Muscle of arm (tissue), 14 donors: Measurements from ENCODE around the gene KCNE5. TPM values are rescaled to one million over a fixed set of nuclear protein-coding genes. Genes with fewer than 3 reads are reported as not detected.
"Not testable (repeated sequence)": the region's sequence is repeated elsewhere in the genome, so short reads cannot be mapped to it uniquely, and the experiment has no call there.

ENCODE experiments used
- DNase-seq: peaks from one replicate; pipeline ENCODE4 v3.0.0-alpha.2; 2013
- long read RNA-seq, 11 donors: transcript quantifications; one replicate each; lab custom pipeline, GENCODE V29; 2026
- polyA plus RNA-seq, 12 donors: library from polyadenylated mRNA; unstranded; fragments of 120-200 nt; gene quantifications; one replicate each; pipeline ENCODE4 v1.2.1, GENCODE V29; 2013; ENCODE audit not compliant: insufficient read length in 12 of 12

The KCNE5 gene, protein sequence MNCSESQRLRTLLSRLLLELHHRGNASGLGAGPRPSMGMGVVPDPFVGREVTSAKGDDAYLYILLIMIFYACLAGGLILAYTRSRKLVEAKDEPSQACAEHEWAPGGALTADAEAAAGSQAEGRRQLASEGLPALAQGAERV
- polyA plus RNA-seq, result 10 to 100 TPM in 11 of 12 donors, not detected in 1; 18.3 to 74.3 (median 56.0) TPM
- long read RNA-seq, donor 1, partial matches to known transcripts, result 0 of 2 reads
- long read RNA-seq, donor 1, other reads (novel, unspliced or antisense), result 0 of 2 reads
- long read RNA-seq, donor 2, transcript KCNE5-201 (1 exons, 1,473 nt), result major isoform, 118 of 118 reads
- long read RNA-seq, donor 2, partial matches to known transcripts, result 0 of 118 reads
- long read RNA-seq, donor 2, other reads (novel, unspliced or antisense), result 0 of 118 reads
- long read RNA-seq, donor 3, transcript KCNE5-201 (1 exons, 1,473 nt), result major isoform, 43 of 43 reads
- long read RNA-seq, donor 3, partial matches to known transcripts, result 0 of 43 reads
- long read RNA-seq, donor 3, other reads (novel, unspliced or antisense), result 0 of 43 reads
- long read RNA-seq, donor 4, transcript KCNE5-201 (1 exons, 1,473 nt), result major isoform, 27 of 27 reads
- long read RNA-seq, donor 4, partial matches to known transcripts, result 0 of 27 reads
- long read RNA-seq, donor 4, other reads (novel, unspliced or antisense), result 0 of 27 reads
- long read RNA-seq, donor 5, transcript KCNE5-201 (1 exons, 1,473 nt), result major isoform, 61 of 61 reads
- long read RNA-seq, donor 5, partial matches to known transcripts, result 0 of 61 reads
- long read RNA-seq, donor 5, other reads (novel, unspliced or antisense), result 0 of 61 reads
- long read RNA-seq, donor 6, transcript KCNE5-201 (1 exons, 1,473 nt), result major isoform, 34 of 34 reads
- long read RNA-seq, donor 6, partial matches to known transcripts, result 0 of 34 reads
- long read RNA-seq, donor 6, other reads (novel, unspliced or antisense), result 0 of 34 reads
- long read RNA-seq, donor 7, transcript KCNE5-201 (1 exons, 1,473 nt), result major isoform, 31 of 31 reads
- long read RNA-seq, donor 7, partial matches to known transcripts, result 0 of 31 reads
- long read RNA-seq, donor 7, other reads (novel, unspliced or antisense), result 0 of 31 reads
- long read RNA-seq, donor 8, transcript KCNE5-201 (1 exons, 1,473 nt), result major isoform, 72 of 72 reads
- long read RNA-seq, donor 8, partial matches to known transcripts, result 0 of 72 reads
- long read RNA-seq, donor 8, other reads (novel, unspliced or antisense), result 0 of 72 reads
- long read RNA-seq, donor 9, transcript KCNE5-201 (1 exons, 1,473 nt), result major isoform, 16 of 16 reads
- long read RNA-seq, donor 9, partial matches to known transcripts, result 0 of 16 reads
- long read RNA-seq, donor 9, other reads (novel, unspliced or antisense), result 0 of 16 reads
- long read RNA-seq, donor 10, transcript KCNE5-201 (1 exons, 1,473 nt), result major isoform, 89 of 89 reads
- long read RNA-seq, donor 10, partial matches to known transcripts, result 0 of 89 reads
- long read RNA-seq, donor 10, other reads (novel, unspliced or antisense), result 0 of 89 reads
- long read RNA-seq, donor 11, transcript KCNE5-201 (1 exons, 1,473 nt), result major isoform, 71 of 71 reads
- long read RNA-seq, donor 11, partial matches to known transcripts, result 0 of 71 reads
- long read RNA-seq, donor 11, other reads (novel, unspliced or antisense), result 0 of 71 reads

DNA sequence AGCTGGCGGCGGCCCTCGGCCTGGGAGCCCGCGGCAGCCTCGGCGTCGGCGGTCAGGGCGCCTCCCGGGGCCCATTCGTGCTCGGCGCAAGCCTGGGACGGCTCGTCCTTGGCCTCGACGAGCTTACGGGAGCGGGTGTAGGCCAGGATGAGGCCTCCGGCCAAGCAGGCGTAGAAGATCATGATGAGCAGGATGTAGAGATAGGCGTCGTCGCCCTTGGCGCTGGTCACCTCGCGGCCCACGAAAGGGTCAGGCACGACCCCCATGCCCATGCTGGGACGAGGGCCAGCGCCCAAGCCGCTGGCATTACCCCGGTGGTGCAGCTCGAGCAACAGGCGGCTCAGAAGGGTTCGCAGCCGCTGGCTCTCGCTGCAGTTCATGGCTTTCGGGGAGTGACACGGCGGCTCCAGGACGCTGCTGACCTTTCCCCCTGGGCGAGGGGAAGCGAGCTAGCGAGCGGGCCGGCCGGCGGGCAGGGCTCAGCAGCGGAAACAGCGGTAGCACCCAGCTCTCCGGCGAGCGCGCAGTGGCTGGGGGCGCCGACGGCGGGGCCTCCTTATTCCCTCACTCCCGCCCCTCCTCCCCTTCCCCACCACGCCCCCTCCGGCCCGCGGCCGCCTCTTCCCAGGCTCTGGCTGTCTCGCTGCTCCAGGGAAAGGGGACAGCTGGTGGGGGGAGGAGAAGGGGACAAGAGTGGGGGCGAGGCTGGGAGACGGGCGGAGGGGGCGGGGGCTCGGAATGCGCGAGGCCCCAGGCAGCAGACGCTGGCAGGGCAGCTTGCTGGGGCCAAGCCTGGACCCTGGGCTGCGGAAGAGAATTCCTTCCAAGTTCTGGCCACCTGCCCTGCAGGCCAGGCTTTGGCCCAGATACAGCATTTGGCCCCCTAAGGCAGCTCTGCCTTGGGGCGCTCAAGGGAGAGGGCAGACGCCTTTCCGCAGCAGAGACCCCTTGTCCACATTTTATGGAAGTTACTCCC, at the start of gene KCNE5:
Gene KCNE5 (minus strand): TSS at position 532 of the 976 bp plus-strand sequence. CDS start 152 bp downstream, at position 380.
- DNase-seq, result no peak

DNA sequence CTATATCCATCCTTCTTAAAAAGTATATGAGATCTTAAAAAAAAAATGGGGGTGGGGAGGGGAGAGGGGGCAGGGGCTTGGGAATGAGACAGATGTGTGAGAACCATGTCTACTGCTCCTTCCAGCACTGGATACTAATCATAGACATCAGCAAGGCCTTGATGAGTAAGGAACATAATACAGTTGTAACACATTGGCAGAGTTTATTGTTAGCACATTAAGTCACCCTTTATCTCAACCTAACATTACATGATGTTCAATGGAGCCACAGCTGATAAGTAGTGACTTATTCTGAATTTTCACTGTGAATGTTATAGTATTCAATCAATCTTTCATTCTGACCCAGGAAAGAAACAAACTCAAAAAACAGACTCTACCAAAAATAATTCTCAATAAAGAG, 47.3 kb upstream of the KCNE5 start:
- DNase-seq, result no peak

DNA sequence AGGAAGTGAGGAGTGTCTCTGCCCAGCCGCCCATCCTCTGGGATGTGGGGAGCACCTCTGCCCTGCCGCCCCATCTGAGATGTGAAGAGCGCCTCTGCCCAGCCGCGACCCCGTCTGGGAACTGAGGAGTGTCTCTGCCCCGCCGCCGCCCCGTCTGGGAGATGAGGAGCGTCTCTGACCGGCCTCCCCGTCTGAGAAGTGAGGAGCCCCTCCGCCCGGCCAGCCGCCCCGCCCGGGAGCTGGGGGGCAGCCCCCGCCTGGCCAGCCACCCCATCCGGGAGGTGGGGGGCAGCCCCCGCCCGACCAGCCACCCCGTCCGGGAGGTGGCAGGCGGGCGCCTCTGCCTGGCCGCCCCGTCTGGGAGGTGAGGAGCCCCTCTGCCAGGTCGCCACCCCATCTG, 46.2 kb upstream of the KCNE5 start:
- not testable (repeated sequence) for DNase-seq

DNA sequence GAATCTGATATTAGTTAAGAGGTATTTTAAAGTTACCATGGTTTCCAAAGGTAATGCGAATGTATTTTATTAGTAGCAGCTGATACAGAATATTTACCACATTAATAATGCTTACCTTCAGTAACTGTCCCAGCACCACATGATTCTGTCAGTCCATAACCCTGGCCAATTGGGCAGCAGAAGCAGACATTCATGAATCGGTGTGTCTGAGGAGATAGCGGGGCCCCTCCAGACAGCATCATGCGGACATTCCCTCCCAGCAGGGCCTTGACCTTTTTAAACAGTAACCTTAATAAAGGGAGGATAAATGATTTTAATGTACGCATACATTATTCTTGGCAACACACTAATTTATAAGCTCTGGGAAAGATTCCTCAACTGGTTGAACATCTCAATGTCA, 43.0 kb upstream of the KCNE5 start:
- no peak for DNase-seq

DNA sequence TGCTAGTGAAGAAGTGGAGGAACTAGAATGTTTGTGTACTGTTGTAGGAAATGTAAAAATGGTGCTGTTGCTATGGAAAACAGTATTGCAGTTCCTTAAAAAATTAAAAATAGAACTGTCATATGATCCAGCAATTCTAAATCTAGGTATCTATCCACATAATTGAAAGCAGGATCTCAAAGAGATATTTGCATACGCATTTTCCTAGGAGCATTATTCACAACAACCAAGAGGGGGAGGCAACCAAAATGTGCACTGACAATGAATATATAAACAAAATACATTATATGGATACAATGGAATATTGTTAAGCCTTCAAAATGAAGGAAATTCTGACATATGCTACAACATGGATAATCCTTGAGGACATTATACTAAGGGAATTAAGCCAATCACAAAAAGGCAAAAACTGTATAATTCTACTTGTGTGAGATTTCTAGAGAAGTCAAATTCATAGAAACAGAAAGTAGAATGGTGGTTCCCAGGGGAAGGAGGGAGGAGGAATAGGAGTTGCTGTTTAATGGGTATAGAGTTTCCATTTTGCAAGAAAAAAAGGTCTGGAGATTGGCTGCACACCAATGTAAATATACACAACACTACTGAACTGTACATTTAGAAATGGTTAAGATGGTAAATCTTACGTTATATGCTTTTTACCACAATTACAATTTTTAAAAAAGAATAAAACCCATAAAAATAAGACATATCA, 35.6 kb upstream of the KCNE5 start:
- no peak for DNase-seq

DNA sequence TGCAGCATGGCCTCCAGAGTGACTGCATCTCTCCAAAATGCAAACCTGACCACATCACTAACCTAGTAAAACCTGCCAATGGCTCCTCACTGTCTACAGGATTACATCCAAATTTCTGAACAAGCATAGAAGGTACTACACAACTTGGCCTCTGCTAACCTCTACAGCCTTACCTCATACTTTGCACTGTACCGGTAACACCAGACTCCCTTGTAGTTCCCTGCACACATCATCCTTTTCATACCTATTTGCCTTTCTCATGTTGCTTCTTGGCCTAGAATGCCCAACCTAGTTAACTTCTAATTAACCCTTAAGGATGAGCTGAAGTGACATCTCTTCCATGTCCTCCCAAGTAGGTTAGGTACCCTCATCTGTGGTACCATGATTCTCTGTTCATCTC, 33.4 kb upstream of the KCNE5 start:
- no peak for DNase-seq

DNA sequence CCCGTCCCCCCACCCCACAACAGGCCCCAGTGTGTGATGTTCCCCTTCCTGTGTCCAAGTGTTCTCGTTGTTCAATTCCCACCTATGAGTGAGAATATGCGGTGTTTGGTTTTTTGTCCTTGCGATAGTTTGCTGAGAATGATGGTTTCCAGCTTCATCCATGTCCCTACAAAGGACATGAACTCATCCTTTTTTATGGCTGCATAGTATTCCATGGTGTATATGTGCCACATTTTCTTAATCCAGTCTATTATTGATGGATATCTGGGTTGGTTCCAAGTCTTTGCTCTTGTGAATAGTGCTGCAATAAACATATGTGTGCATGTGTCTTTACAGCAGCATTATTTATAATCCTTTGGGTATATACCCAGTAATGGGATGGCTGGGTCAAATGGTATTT, 32.4 kb upstream of the KCNE5 start:
- not testable (repeated sequence) for DNase-seq

DNA sequence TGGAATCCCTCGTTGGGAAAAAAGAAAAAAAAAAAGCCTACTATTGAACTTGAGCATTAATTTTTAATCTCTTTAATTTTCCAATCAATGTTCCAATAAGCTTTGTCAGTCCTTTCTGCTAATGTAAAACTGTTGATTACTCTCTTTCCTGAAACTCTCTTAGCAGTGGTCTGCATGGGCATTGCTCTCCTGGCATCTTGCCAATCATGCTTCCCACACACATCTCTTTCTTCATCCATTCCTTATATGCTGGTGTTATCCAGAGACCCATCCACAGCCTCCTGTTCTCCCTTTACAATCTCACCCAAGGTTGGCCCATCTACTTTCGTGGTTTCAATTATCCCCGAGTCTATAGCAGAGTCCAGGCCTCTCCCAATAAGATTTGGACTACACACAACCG, 31.8 kb upstream of the KCNE5 start:
- no peak for DNase-seq

DNA sequence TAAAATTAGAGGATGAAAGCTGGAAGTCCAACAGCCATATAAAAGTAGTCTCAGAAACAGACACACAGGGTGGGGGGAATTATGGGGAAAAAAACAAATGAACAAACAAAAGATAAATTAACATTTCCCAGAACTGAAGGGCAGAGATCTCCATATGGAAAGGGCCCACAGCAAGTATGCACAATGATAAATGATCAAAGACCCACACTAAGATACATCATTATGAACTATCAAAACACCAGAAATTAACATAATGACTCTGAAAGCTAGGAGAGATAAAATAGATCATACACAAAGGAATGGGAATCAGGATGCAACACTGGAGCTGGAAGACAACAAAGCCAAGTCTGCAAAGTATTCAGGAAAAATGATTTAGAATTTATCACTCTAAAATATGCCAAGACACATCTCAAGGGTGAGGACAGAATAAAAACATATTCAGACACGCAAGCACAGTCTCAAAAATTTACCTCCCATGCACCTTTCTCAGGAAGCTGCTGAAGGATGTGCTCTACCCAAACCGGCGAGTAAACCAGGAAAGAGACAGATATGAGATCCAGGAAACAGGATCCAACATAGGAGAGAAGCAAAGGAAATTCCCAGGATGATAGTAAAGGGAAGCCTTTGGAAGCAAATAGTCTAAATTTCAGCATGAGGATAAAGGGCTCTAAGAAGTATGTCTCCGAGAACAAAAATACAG, 30.7 kb upstream of the KCNE5 start:
- no peak for DNase-seq

DNA sequence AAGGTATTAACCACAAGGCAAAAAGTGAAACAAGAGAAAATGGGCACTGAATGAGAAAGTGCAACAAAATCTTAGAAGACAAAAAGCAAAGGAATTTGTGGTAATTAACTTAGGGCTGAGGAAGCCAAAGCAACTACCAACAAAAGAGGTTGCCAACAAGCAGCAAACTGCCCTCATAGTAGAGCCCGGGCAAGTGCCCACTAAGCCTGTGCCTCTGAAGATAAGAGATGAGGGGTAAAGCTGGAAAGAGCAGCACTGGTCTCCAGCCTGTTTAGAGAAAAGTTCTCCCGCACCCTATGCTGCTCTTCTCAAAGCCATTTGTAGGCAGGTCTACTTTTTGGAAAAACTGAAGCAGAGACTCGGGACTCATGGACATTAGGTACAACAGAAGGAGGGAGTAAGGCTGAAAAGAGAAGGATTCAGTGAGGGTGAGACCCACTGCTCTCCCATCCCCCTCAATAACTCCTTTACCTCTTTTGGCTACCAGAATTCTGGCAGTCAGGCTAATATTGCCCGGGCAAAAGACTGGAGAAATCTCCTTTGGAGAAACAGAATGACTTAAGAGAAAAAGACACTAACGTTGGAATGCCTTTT, 29.6 kb upstream of the KCNE5 start:
- no peak for DNase-seq

DNA sequence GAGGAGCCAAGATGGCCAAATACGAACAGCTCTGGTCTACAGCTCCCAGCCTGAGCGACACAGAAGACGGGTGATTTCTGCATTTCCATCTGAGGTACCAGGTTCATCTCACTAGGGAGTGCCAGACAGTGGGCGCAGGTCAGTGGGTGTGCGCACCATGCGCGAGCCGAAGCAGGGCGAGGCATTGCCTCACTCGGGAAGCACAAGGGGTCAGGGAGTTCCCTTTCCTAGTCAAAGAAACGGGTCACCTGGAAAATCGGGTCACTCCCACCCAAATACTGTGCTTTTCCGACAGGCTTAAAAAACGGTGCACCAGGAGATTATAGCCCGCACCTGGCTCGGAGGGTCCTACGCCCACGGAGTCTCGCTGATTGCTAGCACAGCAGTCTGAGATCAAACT, 19.7 kb upstream of the KCNE5 start:
- DNase-seq, result not testable (repeated sequence)

DNA sequence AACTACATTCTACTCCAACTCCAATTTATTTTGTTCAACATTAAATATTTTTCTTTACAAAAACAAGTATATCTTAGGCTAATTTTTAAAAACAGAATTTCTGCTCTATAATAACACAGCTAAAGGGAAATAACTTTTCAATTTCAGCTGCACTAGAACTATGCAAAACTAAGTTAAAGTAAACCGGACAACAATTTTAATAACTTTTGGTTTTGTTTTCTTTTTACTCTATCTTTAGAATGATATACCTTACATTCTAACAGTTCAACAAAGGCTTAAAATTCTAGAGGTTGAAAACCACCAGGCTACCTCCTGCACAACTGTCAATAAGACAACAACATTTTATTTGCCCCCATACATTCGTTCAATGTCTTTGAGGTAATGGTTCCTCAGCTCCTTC, 18.7 kb upstream of the KCNE5 start:
- no peak for DNase-seq

DNA sequence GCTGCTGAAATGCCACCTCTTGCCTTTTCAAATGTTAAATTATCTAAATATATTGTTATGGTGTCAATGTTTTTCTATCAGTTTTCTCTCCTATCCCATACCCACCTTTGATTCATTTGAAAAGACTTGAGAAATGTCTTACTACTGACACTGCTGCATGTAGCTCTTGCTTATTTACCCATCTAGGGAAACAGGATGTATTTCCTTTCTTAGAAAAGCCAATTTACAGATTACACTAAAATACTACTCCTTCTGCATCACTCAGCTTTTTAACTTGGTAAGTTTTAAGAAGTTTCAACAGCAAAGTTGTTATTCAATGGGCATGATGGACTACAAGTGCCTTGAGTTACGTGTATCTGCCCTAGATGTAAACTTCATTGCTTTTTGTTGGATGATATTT, 13.2 kb upstream of the KCNE5 start:
- no peak for DNase-seq

DNA sequence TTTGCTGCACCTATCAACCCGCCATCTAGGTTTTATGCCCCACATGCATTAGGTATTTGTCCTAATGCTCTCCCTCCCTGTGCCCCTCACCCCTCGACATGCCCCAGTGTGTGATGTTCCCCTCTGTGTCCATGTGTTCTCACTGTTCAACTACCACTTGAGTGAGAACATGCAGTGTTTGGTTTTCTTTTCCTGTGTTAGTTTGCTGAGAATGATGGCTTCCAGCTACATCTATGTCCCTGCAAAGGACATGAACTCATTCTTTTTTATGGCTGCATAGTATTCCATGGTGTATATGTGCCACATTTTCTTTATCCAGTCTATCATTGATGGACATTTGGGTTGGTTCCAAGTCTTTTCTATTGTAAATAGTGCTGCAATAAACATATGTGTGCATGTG, 12.5 kb upstream of the KCNE5 start:
- not testable (repeated sequence) for DNase-seq

DNA sequence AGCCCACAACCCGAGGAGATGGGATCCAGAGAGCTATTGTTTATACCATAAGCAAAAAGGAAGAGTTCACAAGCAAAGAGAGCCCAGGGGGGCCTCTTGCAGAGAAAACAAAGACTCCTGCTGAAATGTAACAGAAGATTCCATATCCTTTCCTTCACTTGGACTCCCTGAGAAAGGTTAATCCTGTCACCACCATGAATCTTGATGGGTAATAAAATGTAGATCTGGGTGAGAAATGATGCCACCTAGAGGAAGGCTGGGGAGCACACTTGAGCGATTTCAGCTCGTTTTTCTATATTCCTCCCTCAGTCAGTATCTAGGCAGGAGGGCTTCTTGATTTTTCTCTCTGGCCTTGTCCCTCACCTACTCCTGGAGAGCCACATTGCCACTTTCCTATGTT, 10.2 kb upstream of the KCNE5 start:
- no peak for DNase-seq

DNA sequence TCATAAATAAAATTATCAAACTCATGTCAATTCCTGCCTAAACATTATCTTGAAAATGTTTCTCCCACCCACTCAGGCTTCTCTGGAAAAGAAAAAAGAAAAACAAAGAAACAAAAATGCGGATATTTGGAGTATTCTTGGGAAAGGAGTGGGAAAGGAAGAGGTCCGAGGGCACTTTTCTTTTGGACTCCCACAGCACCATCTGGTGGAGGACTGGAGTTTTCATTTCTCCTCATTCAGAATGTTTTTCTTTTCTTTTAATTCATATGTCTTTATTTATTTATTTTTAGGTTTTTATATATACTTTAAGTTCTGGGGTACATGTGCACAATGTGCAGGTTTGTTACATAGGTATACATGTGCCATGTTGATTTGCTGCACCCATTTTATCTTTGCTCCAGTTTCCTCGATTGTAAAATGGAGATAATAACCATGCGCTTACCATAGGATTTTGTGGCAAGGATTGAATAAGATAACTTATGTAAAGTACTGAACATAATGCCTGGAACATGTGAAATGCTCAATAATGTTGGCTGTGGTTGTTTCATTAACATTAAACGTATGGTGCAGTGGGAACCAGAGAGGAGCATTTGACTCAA, 8.0 kb upstream of the KCNE5 start:
- no peak for DNase-seq

DNA sequence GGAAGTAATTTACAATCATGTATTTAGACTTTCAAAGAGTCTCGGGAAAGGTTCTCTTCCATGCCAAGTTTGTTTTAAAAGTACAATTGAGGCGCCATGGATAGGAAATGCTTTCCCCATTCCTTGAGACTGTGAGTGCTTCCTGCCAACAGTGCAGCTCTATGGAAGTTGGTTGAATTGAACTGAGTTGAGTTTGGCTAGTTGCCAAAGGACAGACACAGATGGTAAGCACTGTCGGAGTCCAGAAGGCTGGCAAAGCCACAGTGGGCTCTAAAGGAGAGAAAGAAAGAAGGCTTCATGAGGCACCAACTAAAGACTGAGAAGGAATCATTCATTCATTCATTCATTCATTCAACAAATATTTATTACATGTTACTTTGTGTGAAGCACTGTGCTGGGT, 4.3 kb upstream of the KCNE5 start:
- no peak for DNase-seq

DNA sequence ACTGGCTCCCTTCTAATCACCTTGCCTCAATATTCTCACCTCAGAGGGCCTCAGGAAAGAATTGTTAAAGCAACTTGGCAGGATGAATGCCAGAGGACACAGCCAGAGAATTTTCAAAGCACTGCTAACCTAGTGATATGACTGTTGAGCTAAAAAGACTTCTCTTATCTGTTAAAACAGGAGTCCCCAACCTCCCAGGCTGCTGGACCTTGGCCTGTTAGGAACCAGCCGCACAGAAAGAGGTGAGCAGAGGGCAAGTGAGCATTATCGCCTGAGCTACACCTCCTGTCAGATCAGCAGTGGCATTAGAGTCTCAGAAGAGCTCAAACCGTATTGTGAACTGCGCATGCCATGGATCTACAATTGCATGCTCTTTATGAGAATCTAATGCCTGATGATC, 1.7 kb upstream of the KCNE5 start:
- no peak for DNase-seq
